Endothelial cell of umbilical vein (primary cell): ENCODE data around the gene KIF21B.

ENCODE experiments used
- POLR2AphosphoS5 ChIP-seq: IDR thresholded peaks from 2 replicates; pipeline ENCODE4 v1.6.1; 2012; ENCODE audit warnings: low read depth, mild to moderate bottlenecking, control low read depth, low read length, moderate library complexity; ENCODE audit not compliant: insufficient read depth
- TF ChIP-seq, protein P1 (sequence below), 2 donors: IDR thresholded peaks; 1 replicate in 1 of 2; 2 replicates in 1 of 2; pipeline ENCODE4 v1.5.1; 2011; ENCODE audit warnings: low read length in 2 of 2, mild to moderate bottlenecking in 2 of 2, moderate library complexity in 2 of 2, control low read depth in 1 of 2, inconsistent platforms in 1 of 2, low read depth in 1 of 2; ENCODE audit not compliant: insufficient read depth in 1 of 2; ENCODE audit errors: extremely low read depth in 1 of 2

DNA sequence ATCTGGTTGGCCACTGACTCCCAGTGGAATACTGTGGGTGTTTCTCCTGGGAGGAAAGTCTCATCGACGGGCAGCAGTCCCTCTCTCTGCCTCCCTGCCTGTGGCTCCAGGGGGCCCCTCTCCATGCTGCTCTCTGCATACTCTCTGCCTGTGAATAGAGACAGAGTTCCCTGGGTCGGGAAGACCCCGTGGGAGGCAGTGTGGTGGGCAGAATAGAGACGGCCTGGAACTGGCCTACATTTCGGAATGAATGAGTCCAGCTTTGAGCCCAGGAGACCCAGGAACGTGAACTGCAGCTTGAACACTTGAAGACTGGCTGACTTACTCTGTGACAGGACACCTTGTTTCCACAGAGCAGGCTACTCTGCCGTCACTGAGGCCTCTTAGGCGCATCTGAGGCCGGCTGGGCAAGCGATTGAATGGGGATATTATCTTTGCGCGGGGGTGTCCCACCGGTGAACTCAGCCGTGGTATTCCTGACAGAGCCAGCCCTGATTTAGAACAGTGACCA, 64.0 kb downstream of the KIF21B start:
- TF ChIP-seq, protein P1, sequence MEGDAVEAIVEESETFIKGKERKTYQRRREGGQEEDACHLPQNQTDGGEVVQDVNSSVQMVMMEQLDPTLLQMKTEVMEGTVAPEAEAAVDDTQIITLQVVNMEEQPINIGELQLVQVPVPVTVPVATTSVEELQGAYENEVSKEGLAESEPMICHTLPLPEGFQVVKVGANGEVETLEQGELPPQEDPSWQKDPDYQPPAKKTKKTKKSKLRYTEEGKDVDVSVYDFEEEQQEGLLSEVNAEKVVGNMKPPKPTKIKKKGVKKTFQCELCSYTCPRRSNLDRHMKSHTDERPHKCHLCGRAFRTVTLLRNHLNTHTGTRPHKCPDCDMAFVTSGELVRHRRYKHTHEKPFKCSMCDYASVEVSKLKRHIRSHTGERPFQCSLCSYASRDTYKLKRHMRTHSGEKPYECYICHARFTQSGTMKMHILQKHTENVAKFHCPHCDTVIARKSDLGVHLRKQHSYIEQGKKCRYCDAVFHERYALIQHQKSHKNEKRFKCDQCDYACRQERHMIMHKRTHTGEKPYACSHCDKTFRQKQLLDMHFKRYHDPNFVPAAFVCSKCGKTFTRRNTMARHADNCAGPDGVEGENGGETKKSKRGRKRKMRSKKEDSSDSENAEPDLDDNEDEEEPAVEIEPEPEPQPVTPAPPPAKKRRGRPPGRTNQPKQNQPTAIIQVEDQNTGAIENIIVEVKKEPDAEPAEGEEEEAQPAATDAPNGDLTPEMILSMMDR (IDR thresholded peaks at IDR 0.05; ENCODE audit: extremely low read depth in 1 of 2, insufficient read depth in 1 of 2, low read depth in 1 of 2, low read length in 2 of 2): no peak
- no peak for TF ChIP-seq POLR2AphosphoS5
